ENCODE data around the gene OXLD1. TPM values are rescaled to one million over a fixed set of nuclear protein-coding genes. Genes with fewer than 3 reads are reported as not detected.

The OXLD1 gene
- total and polyA plus RNA-seq, 10 of the 15 experiments (the other 5 are each of a cell fraction or from before 2014, with no cell fraction given): 4.6 to 89.5 (median 39.8) TPM

- TF ChIP-seq ELK1 (IDR thresholded peaks at IDR 0.05; ENCODE audit: low read depth, low read length) (peak; percentile 82; the same call in 1 of the 2 replicates), RELA (IDR thresholded peaks at IDR 0.05; ENCODE audit: borderline replicate concordance, partially characterized antibody) (peak; percentile 66), BHLHE40 (IDR thresholded peaks at IDR 0.05; ENCODE audit: borderline replicate concordance in 1 of 2, low read depth in 2 of 2, low read length in 1 of 2) (peak in 1 of 2 experiments; percentile 81; a peak in 2 of 4 replicates), FOS (IDR thresholded peaks at IDR 0.05; ENCODE audit: borderline replicate concordance, extremely low read depth, insufficient read length) (no peak), ASH2L (IDR thresholded peaks at IDR 0.05; ENCODE audit: borderline replicate concordance, low read depth) (no peak), SMAD5 (IDR thresholded peaks at IDR 0.05; ENCODE audit: low read depth) (peak; percentile 82), RAD51 (IDR thresholded peaks at IDR 0.05) (no peak), IKZF1 (conservative IDR thresholded peaks at IDR 0.05) (peak; percentile 95), E4F1 (IDR thresholded peaks at IDR 0.05; ENCODE audit: borderline replicate concordance, partially characterized antibody) (no peak), POU2F2 (IDR thresholded peaks at IDR 0.05; ENCODE audit: borderline replicate concordance, low read depth, low read length) (peak; percentile 82), HSF1 (IDR thresholded peaks at IDR 0.05; ENCODE audit: low read depth, low read length) (no peak), CEBPZ (IDR thresholded peaks at IDR 0.05; ENCODE audit: low read depth, low read length) (no peak), ZNF274 (IDR thresholded peaks at IDR 0.05; ENCODE audit: insufficient read depth, insufficient read length) (no peak), ZNF217 (IDR thresholded peaks at IDR 0.05) (no peak), WRNIP1 (IDR thresholded peaks at IDR 0.05; ENCODE audit: borderline replicate concordance, low read depth, low read length) (0 out of 2 replicates have a peak, but pooled peaks have one; percentile 81), JUND (IDR thresholded peaks at IDR 0.05; ENCODE audit: low read depth, low read length) (no peak), RBBP5 (conservative IDR thresholded peaks at IDR 0.05) (no peak), GATAD2B (conservative IDR thresholded peaks at IDR 0.05; ENCODE audit: low read depth) (peak; percentile 70), ZBED1 (IDR thresholded peaks at IDR 0.05; ENCODE audit: borderline replicate concordance) (no peak; the same call in 1 of the 2 replicates), POLR2AphosphoS2 (IDR thresholded peaks at IDR 0.05; ENCODE audit: low read depth, low read length) (peak; percentile 73; the same call in 1 of the 2 replicates)
These were observed 36.7 kb upstream of the OXLD1 start, which contains the start of gene MRPL12 (continued) for GRCh38 chr17:81702934-81703746.

Data from GM12878 (cell line).